ENCODE results near the gene FOXP1.
"Not testable (repeated sequence)": the region's sequence is repeated elsewhere in the genome, so short reads cannot be mapped to it uniquely, and the experiment has no call there.

The FOXP1 gene

DNA sequence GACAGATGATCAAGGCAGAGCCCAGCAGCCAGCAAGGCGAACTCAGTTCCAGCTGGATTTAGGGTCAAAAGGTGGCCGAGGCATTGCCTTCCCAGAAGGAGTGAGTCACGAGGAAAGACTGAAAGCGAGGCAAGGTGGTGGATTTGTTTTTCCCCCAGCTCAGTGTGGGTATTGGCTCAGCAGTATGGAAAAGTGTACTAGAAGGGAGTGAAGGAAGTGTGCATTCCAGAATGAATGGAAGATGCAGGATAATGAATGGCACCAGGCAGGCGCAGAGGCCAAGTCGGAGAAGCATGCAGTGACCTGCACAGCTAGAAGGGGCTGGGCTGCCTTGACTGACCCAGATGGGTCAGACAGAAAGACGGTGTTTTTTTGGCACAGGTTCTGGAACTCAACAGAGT is 46.3 kb downstream of the FOXP1 start:
- no peaks in the 10 kb centered on the region for H3K9me3 ChIP-seq (ENCODE audit: control insufficient read depth, low read length)
- no peaks in the 10 kb centered on the region for H3K36me3 ChIP-seq (ENCODE audit: control insufficient read depth, insufficient read depth, low read length)
- H3K4me3 ChIP-seq (ENCODE audit: low read length) = no peak overlapping the region
- H3K4me1 ChIP-seq (ENCODE audit: control insufficient read depth, insufficient read depth, low read length) = peaks cover 33% of the 10 kb centered on the region
- no peaks in the 10 kb centered on the region for H3K27me3 ChIP-seq (ENCODE audit: control insufficient read depth, insufficient read depth, low read length)
- H3K9ac ChIP-seq (ENCODE audit: low read length) = no peak overlapping the region

DNA sequence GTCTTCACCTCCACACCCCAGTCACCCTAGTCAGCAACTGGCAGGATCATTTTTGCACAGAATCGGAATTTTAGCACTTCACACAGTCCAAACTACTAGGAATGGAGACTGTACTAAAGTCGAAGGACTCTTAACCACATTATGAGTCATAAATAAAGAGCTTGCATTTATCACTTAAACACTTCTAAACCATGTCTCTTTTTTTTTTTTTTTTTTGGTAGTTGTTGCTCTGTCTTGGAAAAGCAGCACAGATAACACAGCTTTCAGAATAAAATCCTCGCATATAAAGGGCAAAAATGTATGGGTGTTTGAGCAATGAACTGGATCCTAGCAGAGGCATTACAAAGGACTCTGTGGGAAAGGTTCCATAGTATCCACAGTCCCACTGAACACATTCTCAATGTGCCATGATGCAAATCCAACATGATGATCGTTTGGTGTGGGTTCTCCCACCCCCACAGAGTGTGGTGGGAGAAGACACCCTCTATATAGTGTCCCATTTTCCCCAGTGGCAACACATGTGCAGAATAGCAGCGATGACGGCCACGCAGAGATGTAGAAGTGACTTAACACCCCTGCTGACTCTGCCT is 47.1 kb downstream of the FOXP1 start:
- H3K27me3 ChIP-seq (ENCODE audit: control insufficient read depth, insufficient read depth, low read length) = no peaks in the 10 kb centered on the region
- no peaks in the 10 kb centered on the region for H3K9me3 ChIP-seq (ENCODE audit: control insufficient read depth, low read length)
- no peak overlapping the region for H3K9ac ChIP-seq (ENCODE audit: low read length)
- no peaks in the 10 kb centered on the region for H3K36me3 ChIP-seq (ENCODE audit: control insufficient read depth, insufficient read depth, low read length)
- H3K4me3 ChIP-seq (ENCODE audit: low read length) = no peak overlapping the region
- peaks cover 40% of the 10 kb centered on the region for H3K4me1 ChIP-seq (ENCODE audit: control insufficient read depth, insufficient read depth, low read length)

DNA sequence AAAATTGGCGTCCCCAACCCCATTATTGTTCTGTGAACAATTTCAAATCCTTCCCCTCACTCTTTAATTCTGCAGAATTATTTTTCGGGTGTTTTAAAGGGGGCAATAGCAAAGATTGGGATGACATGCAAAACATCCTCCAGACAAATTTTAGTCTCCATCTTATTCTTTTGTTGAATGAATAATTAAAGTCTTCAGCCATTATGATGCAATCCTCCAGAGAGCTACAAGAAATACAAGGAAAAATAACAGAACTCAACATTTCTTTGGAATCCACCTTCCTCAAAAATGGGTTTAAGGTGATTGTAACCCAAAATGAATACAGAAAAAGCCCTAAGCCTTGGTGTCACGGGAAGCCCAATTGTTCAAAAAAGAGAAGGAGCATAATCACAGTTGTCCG is 49.9 kb downstream of the FOXP1 start:
- no peak overlapping the region for H3K9ac ChIP-seq (ENCODE audit: low read length)
- H3K9me3 ChIP-seq (ENCODE audit: control insufficient read depth, low read length) = no peaks in the 10 kb centered on the region
- no peaks in the 10 kb centered on the region for H3K36me3 ChIP-seq (ENCODE audit: control insufficient read depth, insufficient read depth, low read length)
- no peak overlapping the region for H3K4me3 ChIP-seq (ENCODE audit: low read length)
- no peaks in the 10 kb centered on the region for H3K27me3 ChIP-seq (ENCODE audit: control insufficient read depth, insufficient read depth, low read length)
- peaks cover 55% of the 10 kb centered on the region for H3K4me1 ChIP-seq (ENCODE audit: control insufficient read depth, insufficient read depth, low read length)

DNA sequence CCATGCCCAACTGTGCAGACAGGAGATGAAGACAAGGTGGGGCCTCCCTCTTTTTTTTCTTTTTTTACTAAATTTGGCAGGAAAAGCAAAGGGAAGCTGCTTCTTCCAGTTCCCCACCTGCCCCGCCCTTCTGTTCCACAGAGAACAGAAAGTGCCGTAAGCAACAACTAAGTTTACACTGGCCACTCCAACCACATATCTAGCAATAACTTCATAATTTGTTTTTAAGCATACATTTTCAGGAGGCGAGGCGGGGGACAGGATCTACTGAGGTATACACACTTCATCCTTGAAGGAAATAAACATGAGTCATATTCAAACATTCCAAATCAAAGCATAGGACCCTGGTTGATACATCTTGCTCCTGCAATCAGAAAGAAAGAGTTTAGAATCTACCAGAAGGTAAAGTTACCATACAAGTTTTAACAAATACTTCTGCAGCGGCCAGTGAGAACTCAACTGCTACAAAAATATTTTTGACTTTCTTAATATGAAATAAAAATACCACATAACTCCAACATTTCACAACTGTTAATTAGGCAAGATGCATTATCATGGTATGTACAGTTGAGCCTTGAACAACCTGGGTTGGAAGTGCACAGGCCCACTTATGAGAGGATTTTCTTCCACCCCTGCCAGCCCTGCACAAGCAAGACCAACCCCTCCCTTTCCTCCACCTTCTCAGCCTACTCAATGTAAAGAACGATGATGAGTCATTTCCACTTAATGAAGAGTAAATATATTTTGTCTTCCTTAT is 50.7 kb downstream of the FOXP1 start:
- H3K9me3 ChIP-seq (ENCODE audit: control insufficient read depth, low read length) = no peaks in the 10 kb centered on the region
- H3K4me3 ChIP-seq (ENCODE audit: low read length) = no peak overlapping the region
- no peaks in the 10 kb centered on the region for H3K36me3 ChIP-seq (ENCODE audit: control insufficient read depth, insufficient read depth, low read length)
- peaks cover 55% of the 10 kb centered on the region for H3K4me1 ChIP-seq (ENCODE audit: control insufficient read depth, insufficient read depth, low read length)
- H3K27me3 ChIP-seq (ENCODE audit: control insufficient read depth, insufficient read depth, low read length) = no peaks in the 10 kb centered on the region
- no peak overlapping the region for H3K9ac ChIP-seq (ENCODE audit: low read length)

DNA sequence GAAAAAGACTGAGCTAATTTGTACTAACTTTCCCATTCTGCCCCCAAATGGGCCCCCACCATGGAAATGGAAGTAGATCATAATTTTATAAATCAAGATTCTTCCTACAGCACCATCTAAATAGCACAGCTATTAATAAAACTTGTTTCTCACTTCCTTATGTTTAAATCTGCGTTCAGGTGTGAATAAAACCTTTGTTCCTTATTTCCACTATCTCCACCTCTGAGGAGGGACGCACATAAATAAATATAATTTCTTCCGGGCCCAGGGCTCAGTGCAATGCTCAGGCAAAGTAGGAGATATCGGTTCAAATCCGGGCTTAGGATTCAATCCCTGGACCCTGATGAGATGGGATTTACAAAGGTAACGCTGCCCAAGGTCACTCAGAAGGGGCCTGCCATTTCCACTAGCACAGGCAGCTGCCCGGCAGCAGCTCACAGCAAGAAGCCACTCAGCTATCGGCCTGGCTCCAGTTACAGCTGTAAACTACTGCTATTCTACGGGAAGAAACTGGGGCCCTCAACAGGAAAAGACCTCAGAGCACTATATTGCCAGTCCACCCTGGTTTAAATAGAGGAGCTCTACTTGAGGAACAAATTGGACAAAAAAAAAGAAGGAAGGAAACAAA is 52.5 kb downstream of the FOXP1 start:
- Histone ChIP-seq H3K36me3 (ENCODE audit: control insufficient read depth, insufficient read depth, low read length) (no peaks in the 10 kb centered on the region), H3K9ac (ENCODE audit: low read length) (peak overlapping the region; percentile 14), H3K27me3 (ENCODE audit: control insufficient read depth, insufficient read depth, low read length) (no peaks in the 10 kb centered on the region), H3K4me3 (ENCODE audit: low read length) (no peak overlapping the region), H3K4me1 (ENCODE audit: control insufficient read depth, insufficient read depth, low read length) (peaks cover 41% of the 10 kb centered on the region), H3K9me3 (ENCODE audit: control insufficient read depth, low read length) (no peaks in the 10 kb centered on the region)

DNA sequence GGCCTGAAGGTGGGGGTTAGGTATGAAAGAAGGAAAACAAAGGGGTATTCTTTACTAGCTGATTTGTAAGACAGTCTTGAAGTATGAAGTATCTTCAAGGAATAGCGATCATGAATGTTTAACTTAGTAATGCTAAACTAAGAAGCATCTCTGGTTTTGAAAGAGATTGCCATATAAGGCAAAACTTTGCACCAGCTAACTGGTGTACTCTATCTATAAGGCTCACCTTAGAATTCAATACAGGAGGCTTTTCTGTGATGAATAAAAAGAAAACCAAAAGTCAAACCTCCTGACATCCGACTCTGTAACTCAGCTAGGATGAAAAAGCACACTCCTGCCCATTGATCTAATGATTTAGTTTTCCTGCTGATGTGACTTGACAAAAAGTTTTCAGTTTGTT is 54.7 kb downstream of the FOXP1 start:
- H3K9me3 ChIP-seq (ENCODE audit: control insufficient read depth, low read length) = no peaks in the 10 kb centered on the region
- H3K36me3 ChIP-seq (ENCODE audit: control insufficient read depth, insufficient read depth, low read length) = no peaks in the 10 kb centered on the region
- H3K27me3 ChIP-seq (ENCODE audit: control insufficient read depth, insufficient read depth, low read length) = no peaks in the 10 kb centered on the region
- peaks cover 38% of the 10 kb centered on the region for H3K4me1 ChIP-seq (ENCODE audit: control insufficient read depth, insufficient read depth, low read length)
- no peak overlapping the region for H3K9ac ChIP-seq (ENCODE audit: low read length)
- no peak overlapping the region for H3K4me3 ChIP-seq (ENCODE audit: low read length)

DNA sequence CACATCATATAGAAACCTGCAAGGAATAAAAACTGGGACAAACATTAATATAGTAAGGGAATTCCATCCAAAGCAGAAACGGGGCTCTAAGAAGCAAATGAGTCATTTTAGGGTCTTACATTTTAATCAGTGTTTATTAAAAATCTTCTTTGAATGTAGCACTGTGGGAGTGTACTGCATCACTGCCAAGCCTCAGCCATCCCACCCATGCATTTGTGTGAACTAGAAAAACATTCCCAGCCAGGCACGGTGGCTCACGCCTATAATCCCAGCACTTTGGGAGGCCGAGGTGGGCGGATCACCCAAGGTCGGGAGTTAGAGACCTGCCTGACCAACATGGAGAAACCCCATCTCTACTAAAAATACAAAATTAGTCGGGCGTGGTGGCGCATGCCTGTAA is 57.1 kb downstream of the FOXP1 start:
- H3K4me3 ChIP-seq (ENCODE audit: low read length); H3K9me3 ChIP-seq (ENCODE audit: control insufficient read depth, low read length); H3K36me3 ChIP-seq (ENCODE audit: control insufficient read depth, insufficient read depth, low read length); H3K27me3 ChIP-seq (ENCODE audit: control insufficient read depth, insufficient read depth, low read length); H3K9ac ChIP-seq (ENCODE audit: low read length): not testable (repeated sequence)
- peaks cover 16% of the 10 kb centered on the region for H3K4me1 ChIP-seq (ENCODE audit: control insufficient read depth, insufficient read depth, low read length)

DNA sequence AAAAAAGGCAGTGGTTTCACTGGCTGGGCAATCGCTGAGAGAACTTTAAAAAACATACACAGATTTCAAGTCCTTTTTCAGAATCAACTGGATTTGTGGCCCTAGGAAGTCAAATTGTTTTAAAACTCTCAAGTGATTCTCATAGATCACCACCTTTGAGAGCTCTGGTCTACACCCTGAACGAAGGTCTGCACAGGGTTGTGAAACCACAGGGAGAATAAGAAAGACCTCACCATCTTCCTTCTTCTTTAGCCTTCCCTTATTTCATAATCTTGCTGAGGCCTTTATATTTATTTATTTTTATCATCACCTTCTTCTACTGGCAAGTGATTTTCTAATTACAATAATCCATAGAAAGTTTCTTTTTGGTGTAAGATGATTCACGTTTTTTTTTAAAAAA is 58.1 kb downstream of the FOXP1 start:
- H3K9me3 ChIP-seq (ENCODE audit: control insufficient read depth, low read length) = no peaks in the 10 kb centered on the region
- H3K4me3 ChIP-seq (ENCODE audit: low read length) = no peak overlapping the region
- no peak overlapping the region for H3K9ac ChIP-seq (ENCODE audit: low read length)
- H3K27me3 ChIP-seq (ENCODE audit: control insufficient read depth, insufficient read depth, low read length) = no peaks in the 10 kb centered on the region
- H3K4me1 ChIP-seq (ENCODE audit: control insufficient read depth, insufficient read depth, low read length) = peaks cover 5% of the 10 kb centered on the region
- H3K36me3 ChIP-seq (ENCODE audit: control insufficient read depth, insufficient read depth, low read length) = no peaks in the 10 kb centered on the region

DNA sequence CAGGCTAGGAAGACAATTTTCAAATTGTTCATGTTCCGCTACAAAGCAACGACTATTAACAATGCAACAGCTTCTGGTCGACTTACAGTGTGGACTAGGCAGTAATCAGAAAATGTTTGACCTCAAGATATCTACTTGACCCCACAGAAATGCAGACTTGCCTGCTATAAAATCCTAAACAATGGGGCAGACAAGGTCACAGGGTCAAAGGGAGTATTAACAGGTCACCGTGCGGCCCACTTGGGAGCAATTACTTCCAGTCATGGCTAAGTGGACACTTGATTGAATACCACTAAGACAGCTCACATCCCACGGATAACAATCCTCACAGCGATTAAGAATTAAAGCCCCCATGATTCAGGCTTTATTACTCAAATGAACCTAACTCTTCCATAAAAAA is 58.9 kb downstream of the FOXP1 start:
- Histone ChIP-seq H3K9me3 (ENCODE audit: control insufficient read depth, low read length) (no peaks in the 10 kb centered on the region), H3K9ac (ENCODE audit: low read length) (no peak overlapping the region), H3K4me3 (ENCODE audit: low read length) (no peak overlapping the region), H3K36me3 (ENCODE audit: control insufficient read depth, insufficient read depth, low read length) (no peaks in the 10 kb centered on the region), H3K4me1 (ENCODE audit: control insufficient read depth, insufficient read depth, low read length) (no peaks in the 10 kb centered on the region), H3K27me3 (ENCODE audit: control insufficient read depth, insufficient read depth, low read length) (no peaks in the 10 kb centered on the region)

DNA sequence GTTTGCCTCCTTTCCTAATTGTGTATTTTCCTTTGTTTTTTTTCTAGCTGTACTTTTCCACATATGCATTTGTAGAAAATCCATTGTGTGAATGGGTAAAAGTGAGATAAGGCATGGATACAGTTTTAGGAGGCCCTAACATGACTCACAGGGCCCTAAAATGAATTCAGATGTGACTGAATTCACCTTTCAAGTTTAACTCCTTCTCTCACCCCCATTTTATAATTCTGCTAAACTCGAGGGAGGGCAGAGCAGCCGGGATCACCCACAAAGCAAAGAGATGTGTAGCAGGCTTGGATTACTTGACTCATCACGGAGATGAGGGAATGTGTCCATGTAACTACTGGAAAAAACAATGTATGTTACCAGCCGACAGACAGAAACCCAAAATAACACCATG is 59.9 kb downstream of the FOXP1 start:
- Histone ChIP-seq H3K9me3 (ENCODE audit: control insufficient read depth, low read length) (no peaks in the 10 kb centered on the region), H3K4me3 (ENCODE audit: low read length) (no peak overlapping the region), H3K36me3 (ENCODE audit: control insufficient read depth, insufficient read depth, low read length) (no peaks in the 10 kb centered on the region), H3K27me3 (ENCODE audit: control insufficient read depth, insufficient read depth, low read length) (no peaks in the 10 kb centered on the region), H3K4me1 (ENCODE audit: control insufficient read depth, insufficient read depth, low read length) (no peaks in the 10 kb centered on the region), H3K9ac (ENCODE audit: low read length) (no peak overlapping the region)

DNA sequence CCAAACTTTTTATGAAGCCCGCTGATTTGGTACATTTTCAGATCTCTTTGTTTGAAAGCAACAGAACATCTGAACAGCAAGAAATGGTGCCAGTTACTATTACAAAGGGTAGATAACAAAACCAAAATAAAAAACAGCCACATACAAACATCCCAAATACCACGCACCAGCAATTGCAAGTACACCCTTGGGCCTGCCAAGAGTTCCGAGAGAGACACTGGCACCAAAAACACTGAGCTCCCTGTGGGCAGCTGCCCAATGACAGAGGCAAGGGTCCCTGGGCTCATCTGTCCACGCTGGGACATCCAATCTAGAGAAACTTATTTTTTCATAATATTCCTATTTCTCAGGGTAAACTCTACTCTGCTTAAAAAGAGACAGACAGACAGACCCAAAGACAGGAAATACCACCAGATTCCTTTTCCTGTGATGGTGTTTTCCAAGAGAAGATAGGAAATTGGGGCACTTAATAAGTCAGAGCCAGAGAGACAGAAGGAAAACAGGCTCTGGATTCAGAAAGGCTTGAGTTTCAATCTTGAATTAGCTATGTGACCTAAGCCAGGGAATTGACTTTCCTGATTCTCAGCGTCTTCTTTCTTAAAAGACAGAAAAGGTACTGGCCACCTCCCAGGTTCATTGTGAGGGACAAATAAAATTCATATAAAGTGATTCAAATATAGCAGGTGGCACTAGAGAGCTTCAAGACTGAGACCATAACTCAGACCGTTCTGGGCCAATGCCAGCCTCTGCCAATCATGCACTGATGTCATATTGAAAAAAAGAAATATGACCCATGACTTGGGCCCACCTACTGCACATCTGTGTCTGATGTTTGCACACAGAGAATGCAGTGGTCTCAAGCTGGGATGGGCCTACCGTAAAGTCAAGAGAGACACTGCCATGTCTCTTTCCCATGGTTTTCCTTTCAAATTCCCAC is 61.3 kb downstream of the FOXP1 start:
- Histone ChIP-seq H3K4me1 (ENCODE audit: control insufficient read depth, insufficient read depth, low read length) (no peaks in the 10 kb centered on the region), H3K9ac (ENCODE audit: low read length) (no peak overlapping the region), H3K9me3 (ENCODE audit: control insufficient read depth, low read length) (no peaks in the 10 kb centered on the region), H3K4me3 (ENCODE audit: low read length) (no peak overlapping the region), H3K36me3 (ENCODE audit: control insufficient read depth, insufficient read depth, low read length) (no peaks in the 10 kb centered on the region), H3K27me3 (ENCODE audit: control insufficient read depth, insufficient read depth, low read length) (no peaks in the 10 kb centered on the region)

DNA sequence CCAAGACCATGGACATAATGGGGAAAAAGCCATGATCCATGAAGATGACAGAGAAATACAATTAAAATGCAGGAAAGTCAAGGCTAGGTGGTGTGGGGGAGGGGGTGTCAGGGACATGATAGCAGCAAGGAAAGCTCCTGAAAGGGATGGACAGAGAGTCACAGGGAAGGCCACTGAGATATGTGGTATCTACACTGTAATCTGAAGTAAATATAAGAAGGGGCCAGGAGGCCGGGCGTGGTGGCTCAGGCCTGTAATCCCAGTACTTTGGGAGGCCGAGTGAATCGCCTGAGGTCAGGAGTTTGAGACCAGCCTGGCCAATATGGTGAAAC is 62.5 kb downstream of the FOXP1 start:
- Histone ChIP-seq H3K4me3 (ENCODE audit: low read length) (no peak overlapping the region), H3K27me3 (ENCODE audit: control insufficient read depth, insufficient read depth, low read length) (no peaks in the 10 kb centered on the region)

More for the DNA sequence above, 62.5 kb downstream of the FOXP1 start:
- Histone ChIP-seq H3K36me3 (ENCODE audit: control insufficient read depth, insufficient read depth, low read length) (no peaks in the 10 kb centered on the region), H3K9ac (ENCODE audit: low read length) (no peak overlapping the region), H3K9me3 (ENCODE audit: control insufficient read depth, low read length) (no peaks in the 10 kb centered on the region), H3K4me1 (ENCODE audit: control insufficient read depth, insufficient read depth, low read length) (no peaks in the 10 kb centered on the region)
